ENCODE data around the gene ZNF670. TPM values are rescaled to one million over a fixed set of nuclear protein-coding genes. Genes with fewer than 3 reads are reported as not detected.
A peak's percentile ranks its signal among the peaks of the same experiment; 100 is the strongest.
"Not testable (repeated sequence)": the region's sequence is repeated elsewhere in the genome, so short reads cannot be mapped to it uniquely, and the experiment has no call there.

Gene ZNF670
- 1 to 10 TPM; 3.5 to 7.4 (median 4.4) TPM for total RNA-seq

DNA sequence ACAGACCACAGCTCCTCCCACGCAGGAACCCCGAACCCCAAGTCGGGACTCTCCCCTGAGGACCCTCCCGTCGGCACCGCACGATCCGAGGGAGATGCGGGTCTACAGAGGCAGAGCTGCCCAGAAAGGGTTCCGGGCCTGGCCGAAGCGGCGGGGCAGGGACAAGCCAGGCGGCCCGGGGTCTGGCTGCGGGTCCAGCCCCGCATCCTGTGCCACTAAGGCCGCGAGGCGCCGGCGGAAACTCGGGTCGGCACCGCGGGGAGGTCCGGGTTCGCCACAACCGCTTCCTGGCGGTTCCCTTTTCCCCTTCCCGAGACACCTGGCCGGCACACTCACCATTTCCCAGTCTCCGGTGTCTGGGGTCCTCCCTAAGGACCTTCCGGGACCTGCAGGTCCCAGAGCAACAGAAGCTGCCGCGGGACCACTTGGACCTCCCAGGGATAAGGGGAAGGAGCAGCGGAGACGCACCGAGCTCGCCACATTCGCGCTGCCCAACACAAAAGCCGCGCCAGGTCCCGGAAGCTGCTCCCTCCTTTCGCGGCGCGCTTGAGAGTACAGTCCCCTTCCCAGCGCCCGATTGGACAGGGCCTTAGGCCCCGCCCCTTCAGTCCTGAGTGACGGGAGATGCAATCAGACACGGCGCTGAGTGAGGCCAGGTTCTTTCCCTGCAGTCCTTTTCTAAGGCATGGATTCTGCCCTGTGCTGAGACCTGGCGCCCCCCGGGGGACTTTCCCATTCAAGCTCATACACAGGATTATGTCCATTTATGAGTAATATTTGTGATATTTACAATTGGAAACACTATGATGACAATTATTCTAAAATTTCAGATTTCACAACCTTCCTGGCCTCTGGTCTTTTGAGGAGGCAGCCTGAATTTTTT, at the start of gene ZNF670:
TSS of gene ZNF670 (minus strand) at position 554 of the 883 bp plus-strand sequence. CDS start at position 339, 215 bp downstream.
- WGBS, 2 donors, result 0% methylated on average over 39 to 45 of the region's 57 CpGs

GRCh38 chr1:247127519-247128282, 49.1 kb upstream of the ZNF670 start:
- WGBS, 2 donors, result 45 to 58% methylated on average over 13 of the region's 18 CpGs
- intact Hi-C loops (cut with DNase I), result not testable (repeated sequence)

More for the DNA sequence above, at the start of gene ZNF670:
- intact Hi-C loops (cut with DNase I), result no loop called here
- no peaks in the 10 kb centered on the region for H3K9me3 ChIP-seq
- no peaks in the 10 kb centered on the region for H3K36me3 ChIP-seq
- H3K4me3 ChIP-seq (replicated peaks in 1 of 3), result peak within 1 kb of the TSS; percentile 69 to 94 (median 85)
- TF ChIP-seq POLR2A (IDR thresholded peaks at IDR 0.05) (peak in 1 of 2 donors; percentile 90), CTCF (IDR thresholded peaks at IDR 0.05) (no peak)
- peaks cover 6 to 7% of the 10 kb centered on the region in 2 donors for H3K4me1 ChIP-seq
- peak; percentile 96 to 98 for DNase-seq
- peak within 1 kb of the TSS in 2 of 3 donors; percentile 27 to 51 for H3K27ac ChIP-seq
- H3K27me3 ChIP-seq, result no peaks in the 10 kb centered on the region

GRCh38 chr1:247126601-247127000, 48.0 kb upstream of the ZNF670 start:
- intact Hi-C loops (cut with DNase I); H3K9me3 ChIP-seq: not testable (repeated sequence)
- no CpG with 5 or more reads among the region's 46 CpGs for WGBS, 2 donors

More at GRCh38 chr1:247127519-247128282, 49.1 kb upstream of the ZNF670 start:
- H3K27ac ChIP-seq; H3K4me3 ChIP-seq (replicated peaks in 1 of 3); DNase-seq; H3K4me1 ChIP-seq; H3K36me3 ChIP-seq; H3K27me3 ChIP-seq; H3K9me3 ChIP-seq: not testable (repeated sequence)

DNA sequence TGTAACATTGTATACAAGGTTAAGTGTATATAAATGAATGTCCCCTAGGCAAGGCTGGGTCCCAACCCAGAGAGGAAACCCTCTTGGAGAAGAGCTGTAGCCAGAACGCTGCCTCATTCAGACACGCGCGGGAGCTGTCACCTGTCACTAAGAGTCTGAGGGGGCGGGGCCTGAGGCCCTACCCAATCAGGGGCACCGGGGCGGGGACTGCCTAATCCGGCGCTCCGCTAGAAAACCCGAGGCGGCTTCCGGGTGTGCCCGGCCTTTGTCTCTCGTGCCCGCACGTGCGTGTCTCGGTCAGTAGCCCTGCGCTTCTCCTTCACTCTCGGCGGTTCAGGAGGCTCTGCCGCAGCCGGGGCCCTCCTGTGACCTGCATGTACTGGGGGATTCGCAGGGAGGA, 47.6 kb upstream of the ZNF670 start:
- H3K27ac ChIP-seq; H3K4me3 ChIP-seq (replicated peaks in 1 of 3); intact Hi-C loops (cut with DNase I); H3K36me3 ChIP-seq; H3K9me3 ChIP-seq; H3K27me3 ChIP-seq; DNase-seq; H3K4me1 ChIP-seq: not testable (repeated sequence)
- WGBS, 2 donors, result 0% methylated on average over 1 of the region's 25 CpGs; no CpG with 5 or more reads in 1 of the 2 donors

More at GRCh38 chr1:247126601-247127000, 48.0 kb upstream of the ZNF670 start:
- not testable (repeated sequence) for H3K27ac ChIP-seq; H3K4me3 ChIP-seq (replicated peaks in 1 of 3); H3K4me1 ChIP-seq; H3K36me3 ChIP-seq; H3K27me3 ChIP-seq; DNase-seq

GRCh38 chr1:247121382-247121781, 42.8 kb upstream of the ZNF670 start:
- intact Hi-C loops (cut with DNase I), result no loop called here
- Histone ChIP-seq H3K36me3 (no peaks in the 10 kb centered on the region), H3K4me1 (no peaks in the 10 kb centered on the region), H3K4me3 (replicated peaks in 1 of 3) (no peak overlapping the region), H3K27ac (no peak overlapping the region), H3K9me3 (no peaks in the 10 kb centered on the region), H3K27me3 (no peaks in the 10 kb centered on the region)
- WGBS, 2 donors, result 75 to 78% methylated on average over 6 of the region's 6 CpGs
- no peak for DNase-seq
- TF ChIP-seq CTCF (IDR thresholded peaks at IDR 0.05), result no peak
- TF ChIP-seq POLR2A (IDR thresholded peaks at IDR 0.05), result no peak

DNA sequence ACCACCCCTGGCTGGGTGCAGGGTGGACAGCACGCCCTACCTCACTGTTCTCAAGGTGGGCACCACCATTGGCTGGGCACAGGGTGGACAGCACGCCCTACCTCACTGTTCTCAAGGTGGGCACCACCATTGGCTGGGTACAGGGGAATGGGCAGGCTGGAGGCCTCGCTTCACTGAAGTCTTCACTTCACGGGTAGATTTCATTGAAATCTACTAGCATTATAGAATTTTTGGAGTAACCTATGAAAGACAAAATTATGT, 41.7 kb upstream of the ZNF670 start:
- H3K27ac ChIP-seq; H3K4me1 ChIP-seq; DNase-seq; H3K36me3 ChIP-seq; H3K9me3 ChIP-seq; H3K27me3 ChIP-seq; H3K4me3 ChIP-seq (replicated peaks in 1 of 3); intact Hi-C loops (cut with DNase I): not testable (repeated sequence)
- WGBS, 2 donors, result 93 to 94% methylated on average over 4 of the region's 4 CpGs
